ENCODE measurements around the gene EFNB2. TPM values are rescaled to one million over a fixed set of nuclear protein-coding genes. Genes with fewer than 3 reads are reported as not detected.

Gene EFNB2
- total RNA-seq, 1 experiment from 2014 or later = 15.9 TPM

- TF ChIP-seq CREM (CRISPR knock-in tag; IDR thresholded peaks at IDR 0.05) (no peak), ATF1 (CRISPR knock-in tag; IDR thresholded peaks at IDR 0.05) (no peak)
- no peaks in the 10 kb centered on the region for H3K9me3 Mint-ChIP-seq
- ChIA-PET POLR2A (no interaction called here), CTCF (interaction anchor here (1.1 kb wide), 1 partner anchor 14 kb away, joined by 3 read pairs; no protein-coding TSS in a partner anchor)
- peaks cover 49% of the 10 kb centered on the region for H3K4me1 Mint-ChIP-seq
- H3K27ac Mint-ChIP-seq = no peak overlapping the region
- DNase-seq (ENCODE audit: low spot score) (no peak), ATAC-seq (no peak)
- peaks cover 34% of the 10 kb centered on the region for H3K36me3 Mint-ChIP-seq
- H3K4me3 Mint-ChIP-seq = no peak overlapping the region
- no peaks in the 10 kb centered on the region for H3K27me3 Mint-ChIP-seq (ENCODE audit: low read depth)
Measured at GRCh38 chr13:106494936-106495335, 40.5 kb downstream of the EFNB2 start.

GRCh38 chr13:106494506-106494905 lies 41.0 kb downstream of the EFNB2 start:
- peaks cover 34% of the 10 kb centered on the region for H3K36me3 Mint-ChIP-seq
- H3K4me1 Mint-ChIP-seq = peaks cover 47% of the 10 kb centered on the region
- DNase-seq (ENCODE audit: low spot score) (no peak), ATAC-seq (no peak)
- POLR2A ChIA-PET = no interaction called here
- TF ChIP-seq JUN (CRISPR knock-in tag; IDR thresholded peaks at IDR 0.05) = no peak
- TF ChIP-seq TEAD4 (CRISPR knock-in tag; IDR thresholded peaks at IDR 0.05) = no peak
- no peak for TF ChIP-seq ZBTB43 (CRISPR knock-in tag; IDR thresholded peaks at IDR 0.05)
- no peak for TF ChIP-seq SOX15 (CRISPR knock-in tag; IDR thresholded peaks at IDR 0.05)
- TF ChIP-seq E2F5 (CRISPR knock-in tag; IDR thresholded peaks at IDR 0.05) = no peak
- H3K4me3 Mint-ChIP-seq = no peak overlapping the region
- H3K9me3 Mint-ChIP-seq = no peaks in the 10 kb centered on the region
- no peaks in the 10 kb centered on the region for H3K27me3 Mint-ChIP-seq (ENCODE audit: low read depth)
- CTCF ChIA-PET = interaction anchor here (1.1 kb wide), 1 partner anchor 13 kb away, joined by 3 read pairs; no protein-coding TSS in a partner anchor
- H3K27ac Mint-ChIP-seq = no peak overlapping the region

- CTCF ChIA-PET = interaction anchor here (1.1 kb wide), 1 partner anchor 13 kb away, joined by 3 read pairs; no protein-coding TSS in a partner anchor
- POLR2A ChIA-PET = no interaction called here
- peaks cover 46% of the 10 kb centered on the region for H3K4me1 Mint-ChIP-seq
Measured at GRCh38 chr13:106493533-106494220, 41.8 kb downstream of the EFNB2 start.

More at GRCh38 chr13:106493533-106494220, 41.8 kb downstream of the EFNB2 start:
- Mint-ChIP-seq H3K27me3 (ENCODE audit: low read depth) (no peaks in the 10 kb centered on the region), H3K9me3 (no peaks in the 10 kb centered on the region), H3K36me3 (peaks cover 34% of the 10 kb centered on the region), H3K4me3 (no peak overlapping the region), H3K27ac (no peak overlapping the region)
- no peak for ATAC-seq
- TF ChIP-seq JAZF1 (CRISPR knock-in tag; IDR thresholded peaks at IDR 0.05) (no peak), GRHL2 (CRISPR knock-in tag; IDR thresholded peaks at IDR 0.05; ENCODE audit: insufficient replicate concordance, severe bottlenecking) (no peak), PREB (CRISPR knock-in tag; IDR thresholded peaks at IDR 0.05; ENCODE audit: borderline replicate concordance) (no peak), NR1H2 (CRISPR knock-in tag; IDR thresholded peaks at IDR 0.05) (no peak), PRDM15 (CRISPR knock-in tag; IDR thresholded peaks at IDR 0.05) (no peak)
- DNase-seq (ENCODE audit: low spot score) = no peak

All from WTC11 (cell line).